ENCODE measurements around the gene TMCC1.
"Not testable (repeated sequence)": the region's sequence is repeated elsewhere in the genome, so short reads cannot be mapped to it uniquely, and the experiment has no call there.

The TMCC1 gene

DNA sequence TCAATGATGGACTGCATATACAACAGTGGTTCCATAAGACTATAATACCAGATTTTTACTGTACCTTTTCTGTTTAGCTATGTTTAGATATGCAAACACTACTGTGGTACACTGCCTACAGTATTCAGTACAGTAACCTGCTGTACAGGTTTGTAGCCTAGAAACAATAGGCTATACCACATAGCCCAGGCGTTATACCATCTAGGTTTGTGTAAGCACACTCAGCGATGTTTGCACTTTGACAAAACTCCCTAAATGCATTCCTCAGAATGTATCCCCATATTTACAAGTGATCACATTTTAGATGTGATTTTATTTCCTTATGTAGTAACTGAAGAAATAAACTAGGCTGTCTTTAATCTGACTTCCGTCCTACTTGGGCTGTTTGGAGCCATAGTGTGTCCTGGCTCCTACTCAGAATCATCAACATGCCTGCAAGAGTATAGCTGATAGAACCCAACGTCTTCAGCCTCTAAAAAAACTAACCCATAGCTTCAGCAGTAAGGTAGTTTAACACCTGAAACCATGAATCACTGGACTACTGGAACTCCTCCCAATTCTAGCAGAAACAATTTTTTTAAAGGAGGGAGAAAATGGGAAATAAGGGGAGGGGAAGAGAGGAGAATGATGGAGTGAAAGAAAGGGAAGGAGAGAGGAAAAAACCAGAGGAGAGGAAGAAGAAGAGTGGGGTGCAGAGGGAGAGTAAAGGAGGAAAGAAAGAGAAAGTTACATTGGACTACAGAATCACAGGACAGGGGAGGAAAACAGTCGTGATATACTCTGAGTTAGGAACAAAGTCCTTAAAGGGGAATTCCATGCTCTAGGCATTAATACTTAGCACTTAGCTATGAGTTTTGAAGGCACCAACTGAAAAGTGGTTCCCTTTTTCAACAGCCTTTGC lies 219.4 kb downstream of the TMCC1 start:
- no peak for DNase-seq

DNA sequence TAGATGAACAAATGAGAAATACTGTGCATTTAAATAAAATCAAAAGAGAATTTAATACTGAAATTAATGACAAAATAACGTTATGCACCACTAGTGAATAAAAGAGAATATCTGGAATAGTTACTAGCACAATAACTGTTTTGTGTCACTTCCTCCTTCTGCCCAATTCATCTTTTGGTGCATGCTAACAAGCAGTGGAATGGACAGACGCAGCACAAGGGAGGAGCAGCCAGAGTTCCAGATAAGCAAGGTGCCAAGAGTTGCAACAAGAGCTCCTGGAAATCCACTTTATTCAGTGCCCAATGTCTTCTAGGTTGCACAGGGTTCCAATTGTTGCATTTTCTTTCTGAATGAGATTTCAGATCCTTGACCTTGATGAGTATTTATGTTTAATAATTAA lies 220.5 kb downstream of the TMCC1 start:
- no peak for DNase-seq

DNA sequence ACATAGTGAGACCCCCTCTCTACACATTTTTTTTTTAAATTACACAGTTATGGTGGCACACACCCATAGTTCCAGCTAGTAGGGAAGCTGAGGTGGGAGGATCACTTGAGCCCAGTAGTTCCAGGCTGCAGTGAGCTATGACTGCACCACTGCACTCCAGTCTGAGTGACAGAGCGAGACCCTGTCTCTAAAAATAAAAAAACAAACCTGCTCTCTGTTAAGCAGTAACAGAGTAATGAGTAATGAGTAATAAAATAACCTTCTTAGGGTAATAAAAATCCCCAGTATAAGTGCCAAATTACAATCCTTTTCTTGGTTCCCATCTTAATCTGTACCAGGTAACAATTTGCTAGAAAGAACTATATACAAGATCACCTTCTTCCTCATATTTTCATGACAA lies 221.1 kb downstream of the TMCC1 start:
- no peak for DNase-seq

DNA sequence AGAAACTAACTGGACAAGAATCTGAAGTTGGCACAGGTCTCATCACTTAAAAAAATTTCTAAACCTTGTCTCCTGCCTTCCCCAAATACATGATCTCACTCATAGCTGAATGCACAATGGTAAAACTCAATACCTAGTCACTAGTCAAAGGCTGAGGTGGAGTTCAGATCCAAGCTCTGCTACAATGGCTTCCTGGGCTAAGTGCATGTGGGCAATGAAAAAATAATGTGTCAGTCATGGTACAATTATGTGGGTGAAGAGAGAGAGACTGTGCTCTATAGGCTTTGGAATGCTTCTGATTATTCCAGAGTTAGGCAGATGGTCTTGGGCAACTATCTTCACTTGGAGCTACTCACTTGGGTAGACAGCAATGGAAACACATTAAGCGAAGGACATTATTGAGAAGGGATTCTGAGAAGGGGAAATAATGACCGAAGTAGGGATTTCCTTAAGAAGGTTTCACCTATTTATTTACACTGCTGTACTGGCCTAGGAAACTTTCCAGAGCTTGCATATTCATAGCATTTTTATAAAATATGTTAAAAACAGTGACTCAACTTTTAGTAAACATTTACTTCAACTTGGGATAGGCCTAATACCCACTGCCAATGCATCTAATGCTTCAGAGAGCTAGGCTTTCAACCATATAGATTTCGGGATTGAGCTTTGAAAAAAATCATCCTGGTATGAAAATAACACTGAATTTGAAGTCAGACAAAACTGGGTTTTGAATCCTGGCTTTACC lies 228.3 kb downstream of the TMCC1 start:
- no peak for DNase-seq

DNA sequence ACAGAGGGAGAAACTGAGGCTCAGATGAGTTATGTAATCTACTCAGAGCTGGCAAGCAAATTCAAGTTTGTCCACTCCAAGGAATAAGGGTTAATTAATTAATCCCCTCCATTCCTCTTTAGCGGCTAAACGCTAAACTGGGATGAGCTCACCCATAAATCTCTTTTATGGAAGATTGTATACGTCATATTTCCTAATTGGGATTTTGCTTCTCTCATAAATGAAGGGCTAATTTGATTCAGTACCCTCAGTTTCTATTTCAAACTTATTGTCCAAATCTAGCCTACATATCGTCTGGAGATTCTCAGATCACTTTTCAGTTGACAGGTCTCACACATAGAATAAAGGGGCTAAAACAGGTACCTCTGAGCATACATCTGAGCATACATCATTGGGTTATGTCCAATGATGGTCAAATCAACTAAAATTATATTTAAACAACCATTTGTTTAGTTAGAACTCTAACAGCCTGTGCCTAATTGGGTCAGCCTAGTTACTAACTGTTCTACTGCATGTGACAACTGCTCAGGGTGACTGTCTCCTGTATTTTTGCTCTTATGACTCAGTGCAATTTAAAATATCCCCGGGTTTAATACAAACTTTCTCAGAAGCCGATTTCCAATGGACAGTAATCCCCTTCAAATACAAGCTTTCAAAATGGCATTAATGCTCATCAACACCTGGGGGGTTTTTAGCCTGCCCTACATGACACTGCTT lies 229.4 kb downstream of the TMCC1 start:
- DNase-seq, result no peak

DNA sequence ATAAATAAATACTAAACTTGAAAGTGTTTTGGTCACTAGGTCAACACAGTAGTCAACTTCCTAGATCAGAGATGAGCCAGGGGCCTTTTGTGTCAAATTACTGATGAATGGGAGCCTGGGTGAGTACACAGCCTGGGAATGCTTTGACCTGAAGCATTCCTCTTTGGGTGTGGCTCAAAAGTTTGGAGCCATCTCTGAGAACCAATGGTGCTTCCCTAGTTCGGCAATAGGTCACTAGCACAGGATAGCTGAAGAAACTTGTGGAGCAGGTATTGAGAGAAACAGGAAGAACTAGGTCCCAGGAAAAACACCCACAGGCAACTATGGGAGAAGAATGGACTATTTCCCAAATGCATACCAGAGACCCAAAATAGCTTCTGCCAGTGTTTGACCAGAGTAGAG lies 230.5 kb downstream of the TMCC1 start:
- no peak for DNase-seq

DNA sequence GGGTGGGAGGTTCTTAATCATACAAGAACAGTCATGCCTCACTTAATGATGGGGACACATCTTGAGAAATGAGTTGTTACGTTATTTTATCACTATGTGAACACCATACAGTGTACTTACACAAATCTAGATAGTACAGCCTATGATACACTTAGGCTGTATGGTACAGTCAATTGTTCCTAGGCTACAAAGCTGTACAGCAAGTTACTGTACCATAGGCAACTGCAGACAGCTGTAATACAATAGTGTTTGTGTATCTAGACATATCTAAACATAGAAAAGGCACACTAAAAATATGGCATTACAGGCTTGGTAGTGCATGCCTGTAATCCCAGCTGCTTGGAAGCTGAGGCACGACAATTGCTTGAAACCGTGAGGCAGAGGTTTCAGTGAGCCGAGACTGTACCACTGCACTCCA lies 231.3 kb downstream of the TMCC1 start:
- DNase-seq, result no peak

DNA sequence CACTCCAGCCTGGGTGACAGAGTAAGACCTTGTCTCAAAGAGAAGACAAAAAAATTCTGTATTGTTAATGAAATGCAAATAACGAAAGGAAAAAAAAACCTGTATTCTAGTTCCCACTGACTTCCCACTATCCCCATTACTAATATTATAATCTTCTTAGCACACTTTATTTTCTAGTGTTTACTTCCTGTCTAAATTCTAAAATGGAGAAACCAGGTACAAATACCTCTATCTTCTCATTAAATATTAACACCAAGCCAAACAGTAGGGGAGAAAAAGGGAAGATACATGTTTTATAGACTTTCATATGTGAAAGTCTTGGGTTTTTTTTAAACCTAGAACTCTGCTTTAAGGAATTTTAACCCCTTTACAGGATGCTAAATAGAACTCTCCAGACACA lies 231.7 kb downstream of the TMCC1 start:
- no peak for DNase-seq

DNA sequence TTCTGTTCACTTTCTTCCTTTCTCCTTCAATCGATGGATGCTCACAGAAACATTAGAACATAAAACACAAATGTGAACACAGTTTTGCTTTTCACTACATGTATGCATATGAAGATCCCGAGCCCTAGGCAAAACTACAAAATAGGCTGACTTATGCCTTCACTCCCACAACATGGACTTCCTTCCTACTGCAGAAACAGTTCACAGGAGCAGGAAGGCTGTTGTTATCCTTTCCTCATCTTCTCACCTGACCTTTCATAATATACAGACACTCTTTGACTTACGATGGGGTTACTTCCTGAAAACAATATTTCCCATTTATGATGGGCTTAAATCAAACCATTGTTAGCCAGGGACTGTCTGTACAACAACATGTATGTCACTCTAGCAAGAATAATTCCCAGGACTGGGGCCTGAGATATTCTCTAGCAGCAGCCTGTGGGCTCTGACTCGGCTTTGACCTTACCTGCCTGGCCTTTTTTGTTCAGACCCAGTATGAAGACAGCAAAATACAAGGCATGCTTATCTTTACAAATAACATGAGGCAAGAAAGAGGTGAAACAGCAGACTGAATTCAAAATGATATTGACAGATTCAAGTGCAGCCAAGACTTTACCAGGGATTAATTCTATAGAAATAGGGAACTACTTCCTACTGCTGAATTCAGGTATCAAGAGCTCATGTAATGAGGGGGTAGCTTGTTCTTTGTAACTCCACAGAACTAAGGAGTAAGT lies 235.2 kb downstream of the TMCC1 start:
- DNase-seq, result no peak

DNA sequence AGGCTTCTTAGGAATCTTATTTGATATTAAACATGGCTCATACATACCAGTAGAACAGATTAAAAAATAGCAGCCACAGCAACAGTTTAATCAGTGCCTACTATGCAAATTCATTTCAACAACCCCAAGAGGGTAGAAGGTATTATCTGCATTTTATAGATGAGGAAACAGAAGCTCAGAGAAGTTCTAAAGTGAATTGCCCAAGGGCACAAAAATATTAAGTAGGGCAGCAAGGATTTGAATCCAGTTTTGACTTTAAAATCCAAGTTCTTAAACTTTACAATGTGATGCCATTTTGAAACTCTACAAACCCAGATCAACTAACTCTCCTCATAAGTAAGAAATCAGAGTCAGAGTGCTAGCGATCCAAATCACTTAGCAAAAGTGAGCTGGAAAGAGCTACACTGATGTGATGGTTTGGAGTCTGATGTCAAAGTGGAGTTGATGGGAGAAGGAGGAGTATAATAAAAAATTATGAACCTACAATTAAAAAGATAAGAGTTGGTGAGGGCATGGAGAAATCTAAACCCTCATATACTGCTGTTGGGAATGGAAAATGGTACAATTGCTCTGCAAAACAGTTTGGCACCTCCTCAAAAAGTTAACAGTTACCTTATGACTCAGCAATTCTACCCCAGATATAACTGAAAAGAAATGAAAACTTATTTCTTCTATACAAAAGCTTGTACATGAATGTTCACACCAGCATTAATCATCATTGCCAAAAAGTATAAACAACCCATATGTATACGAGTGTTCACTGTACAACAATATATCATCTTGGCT lies 236.1 kb downstream of the TMCC1 start:
- no peak for DNase-seq

DNA sequence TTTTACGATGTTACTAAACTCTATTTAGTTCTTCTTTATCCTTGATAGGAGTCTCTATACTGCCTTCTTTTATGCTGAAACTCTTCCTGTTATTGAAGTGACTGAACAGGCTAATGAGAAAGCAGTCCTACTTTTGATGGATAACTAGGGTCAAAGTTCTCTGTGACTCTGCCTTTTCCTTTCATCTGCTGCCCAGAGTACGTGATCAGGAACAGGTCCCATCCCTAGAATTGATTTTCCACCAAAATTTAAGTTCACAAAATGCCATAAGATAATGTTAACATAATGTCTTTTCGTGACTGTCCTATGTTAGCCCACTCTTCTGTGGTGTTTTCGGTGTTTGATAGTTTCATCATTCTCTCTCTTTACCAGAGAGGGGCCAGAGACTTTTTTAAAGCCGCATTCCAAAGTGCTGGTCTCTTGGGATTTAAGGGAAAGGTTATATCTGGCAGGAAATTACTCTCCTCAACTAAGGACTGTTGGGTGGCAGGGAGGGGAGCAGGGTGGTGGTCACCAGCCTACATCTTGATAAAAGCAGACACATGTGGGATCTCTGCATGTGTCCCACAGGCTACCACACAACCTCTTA lies 236.8 kb downstream of the TMCC1 start:
- no peak for DNase-seq

DNA sequence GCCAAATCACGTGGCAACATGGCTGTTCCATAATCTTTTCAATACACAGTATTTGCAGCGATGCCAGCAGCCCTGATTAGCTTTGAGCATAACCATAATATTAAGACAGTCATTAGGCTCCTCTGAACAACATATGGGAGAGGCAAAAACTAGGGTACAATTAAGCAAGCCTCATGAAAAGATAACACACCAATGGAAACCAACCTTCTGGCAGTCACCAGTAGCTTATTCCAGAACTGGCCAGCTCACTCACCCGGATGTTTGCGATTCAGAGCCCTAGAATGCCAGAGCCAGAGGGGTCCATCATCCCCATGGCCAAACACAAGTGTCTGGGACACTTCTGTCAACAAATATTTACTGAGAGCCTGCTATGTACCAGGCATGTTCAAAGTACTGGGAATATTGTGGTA lies 238.2 kb downstream of the TMCC1 start:
- DNase-seq, result no peak

DNA sequence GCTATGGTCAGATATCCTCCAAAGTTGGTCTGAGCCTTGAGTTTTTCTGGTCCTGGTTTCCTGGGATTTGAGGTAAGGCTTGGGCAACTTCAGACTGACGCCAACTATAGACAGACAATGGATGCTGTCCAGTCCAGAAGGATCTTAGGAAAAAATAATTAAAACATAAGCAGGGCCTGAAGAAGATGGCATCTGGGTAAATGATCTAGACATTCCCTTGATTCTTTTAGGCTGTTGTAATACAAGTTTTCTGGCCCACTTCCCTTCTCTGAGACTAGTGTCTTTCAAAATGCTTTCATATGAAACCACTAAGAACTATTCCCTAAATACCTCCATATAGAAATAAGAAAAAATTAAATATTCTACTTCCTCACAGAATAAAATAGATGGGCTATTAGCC lies 239.4 kb downstream of the TMCC1 start:
- no peak for DNase-seq

DNA sequence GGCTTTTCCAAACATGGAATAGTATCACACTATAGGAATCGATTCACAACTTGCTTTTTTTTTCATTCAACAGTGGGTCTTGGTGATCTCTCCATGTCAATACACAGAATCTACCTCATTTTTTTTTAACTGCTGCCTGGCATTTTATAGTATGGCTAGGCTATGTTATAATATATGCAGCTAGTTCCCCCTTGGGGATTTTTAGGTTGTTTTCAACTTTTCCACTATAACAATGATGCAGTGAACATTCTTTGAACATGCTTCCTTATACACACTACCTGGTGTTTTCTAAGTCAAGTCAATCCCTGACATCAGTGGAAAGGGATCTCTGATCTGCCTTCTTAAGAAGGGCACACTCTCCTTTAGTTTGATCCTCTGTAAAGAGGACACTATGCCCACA lies 240.5 kb downstream of the TMCC1 start:
- no peak for DNase-seq

DNA sequence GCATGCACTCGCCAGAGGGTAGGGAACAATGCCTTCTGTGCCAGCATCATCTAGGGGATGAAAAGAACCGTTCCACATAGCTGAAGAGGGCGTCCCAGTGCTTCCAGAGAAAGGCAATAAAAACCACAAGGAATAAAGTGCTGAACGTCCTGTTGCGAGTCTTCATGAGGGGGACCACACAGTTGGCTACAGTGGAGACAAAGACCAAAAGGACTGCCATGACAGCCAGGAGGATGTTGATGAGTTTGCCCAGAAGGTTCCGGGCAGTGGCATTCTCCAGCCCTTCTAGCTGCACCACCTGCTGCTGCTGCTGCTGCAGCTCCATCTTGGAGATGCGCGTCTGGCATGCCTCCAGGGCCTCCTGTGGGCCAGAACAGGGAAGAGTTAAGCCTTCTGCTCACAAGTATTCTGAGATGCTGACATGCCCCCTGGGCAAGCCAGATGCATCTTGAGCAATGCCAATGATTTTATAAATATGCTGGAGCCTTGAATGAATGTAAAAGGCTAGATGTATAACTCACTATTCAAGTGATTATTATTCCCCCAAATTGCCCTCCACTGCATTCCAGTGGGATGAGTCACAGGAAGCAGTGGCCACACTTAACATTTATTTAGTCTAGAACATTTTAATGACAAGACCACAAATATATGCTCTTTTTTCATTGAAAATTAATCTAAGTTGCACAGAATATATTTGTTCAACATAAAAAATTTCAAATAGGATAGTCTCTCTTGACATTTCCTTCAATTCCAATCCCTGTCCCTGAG lies 241.9 kb downstream of the TMCC1 start:
- DNase-seq, result no peak

DNA sequence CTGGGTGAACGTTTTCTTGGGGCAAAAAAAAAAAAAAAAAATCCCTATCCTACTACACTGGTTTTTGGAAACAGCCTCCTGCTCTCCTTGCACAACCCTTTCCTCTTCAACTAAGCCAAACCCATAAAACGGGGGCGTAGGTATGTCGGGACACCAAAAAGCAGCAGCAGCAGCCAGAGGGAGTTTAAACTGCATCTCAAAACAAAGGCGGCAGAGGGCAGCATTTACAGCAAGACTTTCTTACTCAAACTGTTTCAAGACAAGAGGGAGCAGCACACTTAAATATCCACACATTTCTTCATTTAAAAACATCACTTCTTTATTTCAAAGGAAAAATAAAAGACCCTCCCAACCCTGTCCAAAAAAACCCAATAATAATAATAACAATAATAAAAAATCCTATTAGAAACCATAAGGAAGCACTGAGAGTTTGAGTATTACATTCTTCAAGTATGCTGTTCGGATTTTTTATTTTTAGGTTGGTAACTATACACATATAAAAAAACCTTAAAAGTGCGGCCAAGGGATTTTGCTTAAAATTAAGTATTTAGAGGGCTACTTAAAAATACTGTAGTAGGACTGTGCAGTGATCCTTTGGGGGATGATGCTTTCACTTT lies 243.1 kb downstream of the TMCC1 start:
- peak; percentile 54 for DNase-seq

DNA sequence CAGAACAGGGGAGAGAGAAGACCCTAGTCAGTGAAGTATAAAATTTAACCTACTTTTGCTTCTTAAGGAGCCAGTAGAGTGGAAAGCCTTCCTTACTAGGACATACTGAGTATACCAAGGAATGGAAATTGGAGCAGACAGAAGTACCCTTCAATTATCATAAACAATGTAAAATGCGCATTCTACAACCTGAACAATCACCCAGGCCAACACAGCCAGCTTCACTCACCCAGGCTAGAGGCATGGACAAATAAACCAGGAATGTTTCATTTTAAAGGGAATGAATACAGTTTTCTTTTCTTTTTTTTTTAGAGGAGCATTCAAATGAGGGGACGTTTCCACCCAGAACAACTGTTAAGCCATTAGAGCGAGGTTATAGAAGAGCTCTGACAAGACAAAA lies 245.1 kb downstream of the TMCC1 start:
- no peak for DNase-seq

DNA sequence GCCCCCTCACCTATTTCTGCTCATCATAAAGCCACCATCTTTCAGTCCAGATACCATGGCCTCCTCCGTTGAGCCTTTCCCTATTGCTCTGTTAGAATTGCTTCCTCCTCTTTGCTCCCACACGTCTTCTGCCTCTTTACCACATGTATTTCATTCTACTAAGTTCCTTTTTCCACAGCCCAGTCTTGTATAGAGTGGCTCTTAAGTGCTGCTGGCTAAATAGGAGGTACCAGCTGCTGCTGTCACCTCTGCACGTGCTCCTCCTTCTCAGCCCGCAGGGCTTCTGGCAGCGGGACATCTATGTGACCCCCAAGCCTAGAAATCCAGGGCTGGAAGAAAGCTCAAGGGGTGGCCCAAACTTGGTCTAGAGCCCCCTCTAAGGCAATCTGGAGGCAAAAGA lies 248.2 kb downstream of the TMCC1 start:
- no peak for DNase-seq

DNA sequence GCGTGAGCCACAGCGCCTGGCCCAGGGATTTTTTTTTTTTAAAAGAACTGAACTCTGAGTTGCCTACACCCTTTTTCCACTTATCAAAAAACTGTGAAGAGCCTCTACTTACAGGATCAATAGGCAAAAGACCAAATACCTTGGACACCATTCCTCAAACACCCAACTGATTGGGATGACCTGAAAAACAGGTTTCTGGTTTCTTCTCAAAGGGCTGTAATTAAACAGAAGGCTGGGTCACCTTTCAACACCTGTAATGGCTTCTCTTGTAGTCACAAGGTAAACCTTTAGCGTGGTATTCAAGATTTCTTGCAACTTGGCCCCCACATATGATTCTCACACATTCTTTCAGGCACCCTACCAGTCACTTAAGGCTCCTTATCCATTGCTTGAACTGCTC lies 248.7 kb downstream of the TMCC1 start:
- DNase-seq, result no peak

DNA sequence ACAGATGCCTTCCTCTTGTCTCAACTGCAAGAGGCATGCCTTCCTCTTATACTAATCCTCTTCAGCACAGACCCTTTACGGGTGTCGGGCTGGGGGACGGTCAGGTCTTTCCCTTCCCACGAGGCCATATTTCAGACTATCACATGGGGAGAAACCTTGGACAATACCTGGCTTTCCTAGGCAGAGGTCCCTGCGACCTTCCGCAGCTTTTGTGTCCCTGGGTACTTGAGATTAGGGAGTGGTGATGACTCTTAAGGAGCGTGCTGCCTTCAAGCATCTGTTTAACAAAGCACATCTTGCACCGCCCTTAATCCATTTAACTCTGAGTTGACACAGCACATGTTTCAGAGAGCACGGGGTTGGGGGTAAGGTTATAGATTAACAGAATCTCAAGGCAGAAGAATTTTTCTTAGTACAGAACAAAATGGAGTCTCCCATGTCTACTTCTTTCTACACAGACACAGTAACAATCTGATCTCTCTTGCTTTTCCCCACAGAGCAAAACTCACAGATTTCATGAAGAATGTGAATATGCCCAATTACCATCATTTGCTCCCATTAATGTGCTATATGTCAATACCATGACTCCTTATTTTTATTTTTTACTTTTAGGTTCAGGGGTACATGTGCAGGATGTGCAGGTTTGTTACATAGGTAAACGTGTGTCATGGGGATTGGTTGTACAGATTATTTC lies 251.8 kb downstream of the TMCC1 start:
- not testable (repeated sequence) for DNase-seq

All from activated naive CD4-positive, alpha-beta T cell treated with anti-CD3 and anti-CD28 coated beads, Interleukin-2, amount 50 U/mL, for 16 hours (primary cell).